ENCODE measurements around the gene ABHD15.

The ABHD15 gene

GRCh38 chr17:29594519-29595090 is 27.8 kb upstream of the ABHD15 start:
- DNase-seq: no peak

GRCh38 chr17:29593591-29594518 is 27.0 kb upstream of the ABHD15 start:
- DNase-seq: no peak

- DNase-seq: peak; percentile 60 to 80
Observed at GRCh38 chr17:29592850-29593551, 26.2 kb upstream of the ABHD15 start, which contains the start of gene ANKRD13B. Gene ANKRD13B, plus strand, starts transcription at chr17:29593132. Its CDS starts 490 bp downstream, at chr17:29593622.

GRCh38 chr17:29591737-29592608 is 25.1 kb upstream of the ABHD15 start:
- peak; percentile 83 to 91 for DNase-seq

- no peak for DNase-seq
Observed at GRCh38 chr17:29591146-29591736, 24.4 kb upstream of the ABHD15 start.

- DNase-seq: peak in 1 of 2 donors; percentile 43
Observed at GRCh38 chr17:29590411-29591145, 23.7 kb upstream of the ABHD15 start.

GRCh38 chr17:29589524-29590410 is 22.9 kb upstream of the ABHD15 start, which contains the start of gene GIT1:
Gene GIT1, minus strand, starts transcription at chr17:29589648. Its CDS starts 270 bp downstream, at chr17:29589378.
- peak; percentile 82 to 87 for DNase-seq

GRCh38 chr17:29588562-29589411 is 21.9 kb upstream of the ABHD15 start:
- DNase-seq: peak in 1 of 2 donors; percentile 30

- no peak for DNase-seq
Observed at GRCh38 chr17:29588017-29588561, 21.3 kb upstream of the ABHD15 start.

- DNase-seq: no peak
Observed at GRCh38 chr17:29587591-29587990, 20.8 kb upstream of the ABHD15 start.

GRCh38 chr17:29586676-29587469 is 20.0 kb upstream of the ABHD15 start:
- DNase-seq: no peak

- no peak for DNase-seq
Observed at GRCh38 chr17:29585080-29585751, 18.4 kb upstream of the ABHD15 start.

- peak; percentile 60 to 80 for DNase-seq
Observed at GRCh38 chr17:29584452-29585079, 17.7 kb upstream of the ABHD15 start.

GRCh38 chr17:29583324-29584248 is 16.7 kb upstream of the ABHD15 start:
- no peak for DNase-seq

- peak; percentile 82 to 84 for DNase-seq
Observed at GRCh38 chr17:29582772-29583171, 15.9 kb upstream of the ABHD15 start.

Data from hippocampal formation (tissue), 2 donors.